HG03095 (cell line): Measurements from ENCODE around the gene XRCC4.
"Not testable (repeated sequence)": the region's sequence is repeated elsewhere in the genome, so short reads cannot be mapped to it uniquely, and the experiment has no call there.

Source experiments
- ATAC-seq: cut with Tn5 transposase; IDR thresholded peaks from one replicate; pipeline ENCODE4 v1.9.1; 2021; ENCODE audit warnings: moderate library complexity; ENCODE audit not compliant: unreplicated experiment

The XRCC4 gene

GRCh38 chr5:83107692-83108420 is 30.5 kb downstream of the XRCC4 start:
- no peak for ATAC-seq

- no peak for ATAC-seq
These were observed 32.0 kb downstream of the XRCC4 start for GRCh38 chr5:83109380-83109779.

- ATAC-seq, result no peak
These were observed 38.5 kb downstream of the XRCC4 start for GRCh38 chr5:83115816-83116215.

GRCh38 chr5:83118471-83118870 is 41.1 kb downstream of the XRCC4 start:
- ATAC-seq, result no peak

GRCh38 chr5:83118976-83119375 is 41.6 kb downstream of the XRCC4 start:
- ATAC-seq, result no peak

GRCh38 chr5:83124593-83124992 is 47.2 kb downstream of the XRCC4 start:
- ATAC-seq, result no peak

GRCh38 chr5:83125560-83125959 is 48.2 kb downstream of the XRCC4 start:
- no peak for ATAC-seq

GRCh38 chr5:83126501-83126900 is 49.2 kb downstream of the XRCC4 start:
- ATAC-seq, result no peak

GRCh38 chr5:83133797-83134196 is 56.5 kb downstream of the XRCC4 start:
- no peak for ATAC-seq

- no peak for ATAC-seq
These were observed 65.2 kb downstream of the XRCC4 start for GRCh38 chr5:83142526-83142925.

DNA sequence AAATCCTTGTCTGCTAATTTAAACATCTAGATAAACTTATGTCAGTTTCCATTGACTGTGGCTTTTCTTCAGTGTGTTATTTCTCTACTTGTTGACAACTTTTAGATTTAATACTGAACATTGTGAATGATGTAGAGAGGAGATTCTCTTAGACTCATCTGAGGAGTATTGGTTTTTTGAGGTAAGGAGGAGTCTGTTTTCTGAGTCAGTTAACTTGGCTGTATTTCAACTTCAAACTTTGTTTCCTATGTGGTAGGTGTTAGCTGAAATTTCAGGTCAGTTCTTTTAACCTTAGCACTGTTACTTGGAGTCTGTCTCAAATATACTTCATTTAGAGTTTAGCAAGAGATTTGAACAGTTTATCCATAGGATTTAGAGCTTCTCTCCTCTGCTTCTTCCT is 67.9 kb downstream of the XRCC4 start:
- no peak for ATAC-seq

DNA sequence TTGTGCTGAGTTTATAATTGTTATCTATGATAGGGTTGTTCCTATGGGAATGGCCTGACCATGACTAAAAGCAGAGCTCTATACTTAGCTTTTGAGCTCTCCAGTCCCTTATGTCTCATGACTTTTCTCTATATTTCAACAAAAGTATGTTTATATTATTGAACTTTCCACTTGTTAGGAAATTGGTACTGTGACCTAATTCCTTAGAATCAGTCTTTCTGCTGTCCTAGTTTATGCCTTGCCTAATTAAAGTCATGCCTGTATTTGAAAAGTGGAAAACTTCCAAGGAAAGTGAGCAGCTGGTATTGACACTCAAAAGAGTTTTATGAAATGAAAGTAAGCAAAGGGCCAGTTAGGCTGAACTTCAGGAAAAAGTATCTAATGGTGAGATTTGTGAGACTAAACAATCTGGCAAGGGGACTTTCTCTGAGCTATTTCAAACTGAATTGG is 68.6 kb downstream of the XRCC4 start:
- ATAC-seq, result no peak

GRCh38 chr5:83146441-83146840 is 69.1 kb downstream of the XRCC4 start:
- ATAC-seq, result no peak

DNA sequence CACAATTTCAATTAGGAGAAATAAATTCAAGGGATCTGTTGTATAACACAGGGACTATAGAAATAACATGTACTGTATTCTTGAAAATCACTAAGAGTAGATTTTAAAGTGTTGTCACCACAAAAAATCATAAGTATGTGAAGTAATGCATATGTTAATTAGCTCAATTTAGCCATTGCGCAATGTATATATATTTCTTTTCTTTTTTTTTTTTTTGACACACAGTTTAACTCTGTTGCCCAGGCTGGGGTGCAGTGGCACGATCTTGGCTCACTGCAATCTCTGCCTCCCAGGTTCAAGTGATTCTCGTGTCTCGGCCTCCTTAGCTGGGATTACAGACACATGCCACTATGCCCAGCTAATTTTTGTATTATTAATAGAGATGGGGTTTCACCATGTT is 70.2 kb downstream of the XRCC4 start:
- ATAC-seq, result no peak

- ATAC-seq, result no peak
These were observed 71.0 kb downstream of the XRCC4 start for GRCh38 chr5:83148370-83148769.

DNA sequence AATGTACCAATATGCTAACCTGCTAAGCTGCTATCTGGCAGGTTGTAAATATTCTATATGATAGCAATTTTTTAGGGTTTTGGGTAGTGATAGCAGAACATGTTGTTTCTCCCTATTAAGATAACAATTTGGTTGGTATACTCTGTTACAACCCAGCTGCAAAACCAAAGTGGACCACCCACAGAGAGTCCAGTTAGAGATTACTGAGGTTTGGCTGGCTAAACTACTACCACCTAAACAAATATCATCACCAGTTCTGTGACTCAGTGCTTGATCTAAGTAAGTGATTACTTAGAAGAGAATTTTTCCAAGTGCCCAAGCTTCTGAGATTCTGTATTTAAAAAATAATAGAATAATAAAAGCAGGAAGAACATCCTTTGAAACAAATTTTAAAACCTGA is 72.3 kb downstream of the XRCC4 start:
- no peak for ATAC-seq

GRCh38 chr5:83151821-83152220 is 74.5 kb downstream of the XRCC4 start:
- ATAC-seq, result no peak

DNA sequence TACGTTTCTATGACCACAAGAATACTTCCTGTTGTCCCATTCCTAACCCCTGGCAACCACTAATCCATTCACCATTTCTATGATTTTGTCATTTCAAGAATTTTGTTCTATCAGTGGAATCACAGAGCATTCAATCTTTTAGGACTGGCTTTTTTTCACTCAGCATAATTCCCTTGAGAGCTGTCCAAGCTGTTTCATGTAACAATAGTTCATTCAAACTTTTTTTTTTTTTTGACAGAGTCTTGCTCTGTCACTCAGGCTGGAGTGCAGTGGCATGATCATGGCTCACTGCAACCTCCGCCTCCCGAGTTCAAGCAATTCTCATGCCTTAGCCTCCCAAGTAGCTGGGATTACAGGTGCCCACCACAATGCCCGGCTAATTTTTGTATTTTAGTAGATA is 75.6 kb downstream of the XRCC4 start:
- not testable (repeated sequence) for ATAC-seq

DNA sequence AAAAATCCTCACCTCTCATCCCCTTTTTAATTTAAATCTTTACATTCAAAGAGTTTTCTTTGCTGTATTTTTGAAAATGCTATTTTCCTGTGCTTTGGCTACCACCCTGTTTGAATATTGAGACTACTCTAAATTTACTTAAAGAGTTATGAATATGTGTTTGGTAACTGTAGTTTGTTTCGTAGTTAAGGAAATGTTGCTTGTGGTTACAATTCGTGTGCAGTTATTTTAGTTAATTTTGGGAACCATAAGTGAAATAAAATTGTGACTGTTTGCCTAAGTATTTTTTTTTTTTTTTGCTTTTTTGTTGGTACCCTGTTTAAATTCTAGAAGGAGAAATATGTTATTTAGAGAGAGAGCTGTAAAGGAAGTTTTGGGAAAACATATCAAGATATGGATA is 78.7 kb downstream of the XRCC4 start:
- no peak for ATAC-seq

DNA sequence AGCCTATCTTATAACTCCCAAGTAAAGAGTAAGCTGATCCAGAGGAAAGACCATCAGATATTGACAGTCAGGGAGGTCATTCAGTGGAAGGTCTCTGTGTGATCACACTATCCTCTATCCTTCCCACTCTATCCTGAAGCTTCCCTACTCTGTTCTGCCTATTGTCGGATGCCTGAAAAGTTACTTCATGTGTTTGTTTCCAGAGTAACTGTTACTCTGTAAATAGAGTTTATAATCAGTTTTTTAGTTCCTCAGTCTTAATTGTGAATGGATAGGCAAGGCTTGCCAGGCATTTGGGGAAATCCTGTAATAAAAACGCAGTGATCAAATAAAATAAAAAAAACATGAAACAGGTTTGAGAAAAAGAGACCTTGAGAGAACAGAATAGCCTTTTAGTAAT is 79.8 kb downstream of the XRCC4 start:
- ATAC-seq, result no peak

DNA sequence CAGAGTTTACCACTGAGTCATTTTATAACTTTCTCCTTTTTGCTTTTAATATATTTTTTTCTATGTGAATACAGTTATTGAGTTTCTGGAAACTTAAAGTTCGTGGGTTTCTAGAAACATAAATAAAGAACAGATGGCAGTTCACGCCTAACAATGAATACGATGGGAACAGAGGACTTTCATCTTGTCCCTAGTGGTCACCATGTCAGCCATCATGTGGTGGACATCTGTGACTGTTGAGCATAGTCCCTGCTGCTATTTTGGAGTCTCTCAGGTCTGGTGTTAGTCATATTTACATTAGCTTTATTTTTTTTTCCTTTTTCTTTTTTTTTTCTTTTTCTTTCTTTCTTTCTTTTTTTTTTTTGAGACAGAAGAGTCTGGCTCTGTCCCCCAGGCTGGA is 85.3 kb downstream of the XRCC4 start:
- no peak for ATAC-seq

GRCh38 chr5:83167538-83167937 is 90.2 kb downstream of the XRCC4 start:
- no peak for ATAC-seq
